ENCODE measurements around the gene REEP3. TPM values are rescaled to one million over a fixed set of nuclear protein-coding genes. Genes with fewer than 3 reads are reported as not detected.

The REEP3 gene
- total RNA-seq, 1 donor = 127 TPM

GRCh38 chr10:63614371-63614891 lies 93.2 kb downstream of the REEP3 start:
- DNase-seq (ENCODE audit: low read depth) = peak; percentile 95
- TF ChIP-seq, protein P1, sequence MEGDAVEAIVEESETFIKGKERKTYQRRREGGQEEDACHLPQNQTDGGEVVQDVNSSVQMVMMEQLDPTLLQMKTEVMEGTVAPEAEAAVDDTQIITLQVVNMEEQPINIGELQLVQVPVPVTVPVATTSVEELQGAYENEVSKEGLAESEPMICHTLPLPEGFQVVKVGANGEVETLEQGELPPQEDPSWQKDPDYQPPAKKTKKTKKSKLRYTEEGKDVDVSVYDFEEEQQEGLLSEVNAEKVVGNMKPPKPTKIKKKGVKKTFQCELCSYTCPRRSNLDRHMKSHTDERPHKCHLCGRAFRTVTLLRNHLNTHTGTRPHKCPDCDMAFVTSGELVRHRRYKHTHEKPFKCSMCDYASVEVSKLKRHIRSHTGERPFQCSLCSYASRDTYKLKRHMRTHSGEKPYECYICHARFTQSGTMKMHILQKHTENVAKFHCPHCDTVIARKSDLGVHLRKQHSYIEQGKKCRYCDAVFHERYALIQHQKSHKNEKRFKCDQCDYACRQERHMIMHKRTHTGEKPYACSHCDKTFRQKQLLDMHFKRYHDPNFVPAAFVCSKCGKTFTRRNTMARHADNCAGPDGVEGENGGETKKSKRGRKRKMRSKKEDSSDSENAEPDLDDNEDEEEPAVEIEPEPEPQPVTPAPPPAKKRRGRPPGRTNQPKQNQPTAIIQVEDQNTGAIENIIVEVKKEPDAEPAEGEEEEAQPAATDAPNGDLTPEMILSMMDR (IDR thresholded peaks at IDR 0.05; ENCODE audit: insufficient read depth, low read depth, low read length) = no peak
- peak overlapping the region; percentile 1 for H3K4me3 ChIP-seq (ENCODE audit: low read depth, low read length)

DNA sequence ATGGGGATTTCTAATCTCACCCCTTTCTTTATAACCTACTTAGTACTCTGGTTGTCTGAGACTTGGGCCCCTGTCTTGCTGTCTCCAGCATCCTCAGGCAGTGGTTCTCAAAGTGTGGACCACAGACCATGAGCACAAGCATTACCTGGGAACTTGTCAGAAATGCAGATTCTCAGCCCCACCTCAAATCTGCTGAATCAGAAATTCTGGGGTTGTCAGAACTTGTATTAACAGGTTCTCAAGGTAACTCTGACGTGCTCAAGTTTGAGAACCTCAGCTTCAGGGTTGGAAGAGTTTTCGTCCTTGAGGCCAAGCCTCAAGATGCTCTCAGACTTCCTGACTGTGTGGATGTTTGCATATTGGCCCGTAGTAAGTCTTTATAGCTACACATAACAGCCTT lies 97.4 kb downstream of the REEP3 start:
- DNase-seq (ENCODE audit: low read depth) = no peak

GRCh38 chr10:63619426-63619825 lies 98.2 kb downstream of the REEP3 start:
- no peak overlapping the region for H3K4me3 ChIP-seq (ENCODE audit: low read depth, low read length)
- TF ChIP-seq, protein P1 (IDR thresholded peaks at IDR 0.05; ENCODE audit: insufficient read depth, low read depth, low read length) = no peak
- DNase-seq (ENCODE audit: low read depth) = no peak

More for the DNA sequence above, 97.4 kb downstream of the REEP3 start:
- no peak overlapping the region for H3K4me3 ChIP-seq (ENCODE audit: low read depth, low read length)
- TF ChIP-seq, protein P1 (IDR thresholded peaks at IDR 0.05; ENCODE audit: insufficient read depth, low read depth, low read length) = no peak

DNA sequence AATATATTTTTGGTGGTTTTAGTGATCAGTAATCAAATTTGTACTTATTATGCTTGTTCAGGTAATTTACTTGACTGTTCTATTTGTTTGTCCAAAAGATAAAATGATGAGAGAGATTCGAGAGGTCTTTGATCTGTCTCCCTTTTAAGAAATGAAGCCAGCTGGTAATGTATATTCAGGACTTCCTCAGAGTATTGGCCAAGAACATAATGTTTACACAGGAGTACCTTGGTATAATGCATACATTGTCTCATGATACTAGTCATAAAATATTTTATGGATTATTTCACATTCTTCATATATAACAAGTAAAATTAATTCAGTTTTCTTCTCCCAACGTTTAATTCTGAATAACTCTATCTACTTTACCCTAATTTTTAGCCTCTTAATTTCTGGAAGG lies 100.9 kb downstream of the REEP3 start:
- DNase-seq (ENCODE audit: low read depth) = no peak
- TF ChIP-seq, protein P1 (IDR thresholded peaks at IDR 0.05; ENCODE audit: insufficient read depth, low read depth, low read length) = no peak

GRCh38 chr10:63624701-63625100 lies 103.5 kb downstream of the REEP3 start:
- DNase-seq (ENCODE audit: low read depth) = no peak
- no peak overlapping the region for H3K4me3 ChIP-seq (ENCODE audit: low read depth, low read length)
- TF ChIP-seq, protein P1 (IDR thresholded peaks at IDR 0.05; ENCODE audit: insufficient read depth, low read depth, low read length) = no peak

More for the DNA sequence above, 100.9 kb downstream of the REEP3 start:
- no peak overlapping the region for H3K4me3 ChIP-seq (ENCODE audit: low read depth, low read length)

DNA sequence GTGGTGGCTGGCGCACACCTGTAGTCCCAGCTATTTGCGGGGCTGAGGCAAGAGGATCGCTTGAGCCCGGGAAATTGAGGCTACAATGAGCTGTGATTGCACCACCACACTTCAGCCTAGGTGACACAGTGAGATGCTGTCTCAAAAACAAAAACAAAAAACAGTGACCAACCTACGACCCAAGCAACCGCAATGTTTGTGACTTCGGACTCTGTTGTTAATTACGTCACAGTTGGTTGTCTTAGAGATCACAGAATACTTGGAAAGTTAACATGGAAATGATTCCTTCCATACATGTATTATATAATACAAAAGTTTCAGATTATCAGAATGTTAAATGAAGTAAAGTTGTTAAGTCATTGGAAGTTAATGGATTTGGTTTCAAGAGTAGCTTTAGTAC lies 106.2 kb downstream of the REEP3 start:
- H3K4me3 ChIP-seq (ENCODE audit: low read depth, low read length) = no peak overlapping the region
- peak; percentile 56 for DNase-seq (ENCODE audit: low read depth)

More for the DNA sequence above, 106.2 kb downstream of the REEP3 start:
- TF ChIP-seq, protein P1 (IDR thresholded peaks at IDR 0.05; ENCODE audit: insufficient read depth, low read depth, low read length) = no peak

Data from fibroblast of villous mesenchyme (primary cell).